AG04449 (cell line): Measurements from ENCODE around the gene FAM217B.

Experiments used
- CTCF ChIA-PET: fragments of 350-600 bp; formaldehyde crosslinking; extraction: SDS; loops from one replicate; lab custom pipeline; 2021; ENCODE audit warnings: antibody characterized with exemption; lab: Yijun Ruan, JAX
- POLR2A ChIA-PET: fragments of 400-600, 350-600 bp; formaldehyde crosslinking; extraction: SDS; loops from one replicate; lab custom pipeline; 2020; ENCODE audit warnings: antibody characterized with exemption, inconsistent platforms; lab: Yijun Ruan, JAX
- DNase-seq: peaks from one replicate; pipeline ENCODE4 v3.0.0-alpha.2; 2010; ENCODE audit warnings: low read depth, low spot score
- H3K4me3 ChIP-seq: 2 replicates; pipeline ENCODE4 v1.5.1; 2011; ENCODE audit warnings: low read depth, mild to moderate bottlenecking, control low read depth, low read length
- TF ChIP-seq, protein P1 (sequence below): IDR thresholded peaks from one replicate; pipeline ENCODE4 v1.5.1; 2011; ENCODE audit warnings: mild to moderate bottlenecking, moderate library complexity, low read length, control low read depth, inconsistent platforms; ENCODE audit not compliant: insufficient read depth; ENCODE audit errors: missing control alignments

Gene FAM217B

GRCh38 chr20:59996108-59996507 lies 55.9 kb downstream of the FAM217B start:
- TF ChIP-seq, protein P1, sequence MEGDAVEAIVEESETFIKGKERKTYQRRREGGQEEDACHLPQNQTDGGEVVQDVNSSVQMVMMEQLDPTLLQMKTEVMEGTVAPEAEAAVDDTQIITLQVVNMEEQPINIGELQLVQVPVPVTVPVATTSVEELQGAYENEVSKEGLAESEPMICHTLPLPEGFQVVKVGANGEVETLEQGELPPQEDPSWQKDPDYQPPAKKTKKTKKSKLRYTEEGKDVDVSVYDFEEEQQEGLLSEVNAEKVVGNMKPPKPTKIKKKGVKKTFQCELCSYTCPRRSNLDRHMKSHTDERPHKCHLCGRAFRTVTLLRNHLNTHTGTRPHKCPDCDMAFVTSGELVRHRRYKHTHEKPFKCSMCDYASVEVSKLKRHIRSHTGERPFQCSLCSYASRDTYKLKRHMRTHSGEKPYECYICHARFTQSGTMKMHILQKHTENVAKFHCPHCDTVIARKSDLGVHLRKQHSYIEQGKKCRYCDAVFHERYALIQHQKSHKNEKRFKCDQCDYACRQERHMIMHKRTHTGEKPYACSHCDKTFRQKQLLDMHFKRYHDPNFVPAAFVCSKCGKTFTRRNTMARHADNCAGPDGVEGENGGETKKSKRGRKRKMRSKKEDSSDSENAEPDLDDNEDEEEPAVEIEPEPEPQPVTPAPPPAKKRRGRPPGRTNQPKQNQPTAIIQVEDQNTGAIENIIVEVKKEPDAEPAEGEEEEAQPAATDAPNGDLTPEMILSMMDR: no peak
- no peak for DNase-seq
- no peak overlapping the region for H3K4me3 ChIP-seq
- ChIA-PET POLR2A (no interaction called here), CTCF (interaction anchor here (1.2 to 1.5 kb wide), 2 partner anchors 46 to 1233 kb away, joined by 3 read pairs; no protein-coding TSS in a partner anchor)

DNA sequence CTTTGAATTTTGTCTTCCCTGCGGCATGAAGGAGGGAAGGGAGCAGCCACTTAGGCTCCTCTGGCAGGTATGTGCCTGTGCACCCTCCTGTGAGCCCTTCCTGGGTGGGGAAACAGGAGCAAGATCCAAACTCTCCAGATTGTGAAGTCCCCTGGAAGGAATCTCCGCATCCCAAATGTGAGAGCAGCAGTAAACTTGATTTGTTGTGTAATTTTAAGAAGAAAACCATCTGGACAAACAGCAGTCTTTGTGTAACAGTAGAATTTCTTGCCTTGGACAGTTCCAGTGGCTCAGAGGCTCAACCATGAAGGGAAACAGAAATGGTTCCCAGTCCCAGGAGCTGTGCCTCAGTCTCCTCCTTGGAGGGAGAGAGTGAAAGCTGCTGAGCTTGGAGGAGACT lies 57.7 kb downstream of the FAM217B start:
- TF ChIP-seq, protein P1: no peak
- no peak overlapping the region for H3K4me3 ChIP-seq
- DNase-seq: no peak
- ChIA-PET CTCF (no interaction called here), POLR2A (no interaction called here)
